SU-DHL-6 (cell line): ENCODE data around the gene CEP164.

ENCODE experiments used
- H2AFZ ChIP-seq: fragments of 200-600 bp; sonication (generic); 2 replicates; pipeline ENCODE4 v1.6.1; 2014; ENCODE audit warnings: low read depth, mild to moderate bottlenecking, moderate library complexity, mixed read lengths, antibody characterized with exemption, low read length; ENCODE audit not compliant: severe bottlenecking
- H3F3A ChIP-seq: fragments of 200-600 bp; shearing (Covaris generic); 2 replicates; pipeline ENCODE4 v1.6.0; 2016; ENCODE audit warnings: antibody characterized with exemption, mild to moderate bottlenecking; ENCODE audit not compliant: insufficient read depth
- H3K27ac ChIP-seq: fragments of 200-600 bp; sonication (generic); 2 replicates; pipeline ENCODE4 v1.5.1; 2016; ENCODE audit warnings: low read depth, mild to moderate bottlenecking, low read length, moderate library complexity, mixed read lengths
- H3K27me3 ChIP-seq: fragments of 200-600 bp; sonication (generic), shearing (Covaris generic); 2 replicates; pipeline ENCODE4 v1.6.0; 2014; ENCODE audit warnings: mild to moderate bottlenecking, low read length
- H3K36me3 ChIP-seq: fragments of 200-600 bp; sonication (generic); 2 replicates; pipeline ENCODE4 v1.6.1; 2014; ENCODE audit warnings: mild to moderate bottlenecking, low read length, mixed read lengths
- H3K4me2 ChIP-seq: fragments of 300-600, 200-600 bp; shearing (Covaris generic), sonication (generic); 2 replicates; pipeline ENCODE4 v1.6.0; 2014; ENCODE audit warnings: low read length, low read depth, mild to moderate bottlenecking; ENCODE audit not compliant: poor library complexity, severe bottlenecking
- H3K4me3 ChIP-seq: fragments of 200-600 bp; sonication (generic); 2 replicates; pipeline ENCODE4 v1.5.1; 2014; ENCODE audit warnings: antibody characterized with exemption, low read length, mild to moderate bottlenecking, mixed read lengths; ENCODE audit not compliant: insufficient read depth, poor library complexity, severe bottlenecking
- H3K79me2 ChIP-seq: fragments of 200-600 bp; sonication (generic); 2 replicates; pipeline ENCODE4 v1.6.1; 2014; ENCODE audit warnings: mild to moderate bottlenecking, low read length, moderate library complexity; ENCODE audit not compliant: insufficient read depth
- H3K9ac ChIP-seq: fragments of 200-600 bp; sonication (generic); 2 replicates; pipeline ENCODE4 v1.7.0; 2014; ENCODE audit warnings: mild to moderate bottlenecking, low read length
- H3K9me2 ChIP-seq: fragments of 200-600 bp; sonication (generic); replicated peaks from 2 replicates; pipeline ENCODE4 v1.6.1; 2014; ENCODE audit warnings: low read length; ENCODE audit not compliant: insufficient read depth
- H3K9me3 ChIP-seq: fragments of 200-600 bp; sonication (generic); 2 replicates; pipeline ENCODE4 v1.6.1; 2014; ENCODE audit warnings: low read length, mixed read lengths; ENCODE audit not compliant: insufficient read depth
- H4K20me1 ChIP-seq: fragments of 200-600 bp; sonication (generic); 2 replicates; pipeline ENCODE4 v1.6.1; 2014; ENCODE audit warnings: low read depth, mild to moderate bottlenecking, antibody characterized with exemption, low read length, moderate library complexity, mixed read lengths
- EZH2phosphoT487 ChIP-seq: fragments of 200-600 bp; sonication (generic), shearing (Covaris generic); conservative IDR thresholded peaks from 2 replicates; pipeline ENCODE4 v1.6.1; 2018; ENCODE audit warnings: mild to moderate bottlenecking, antibody characterized with exemption, low read length, moderate library complexity, mixed read lengths
- TF ChIP-seq, protein P1 (sequence below): fragments of 200-600 bp; sonication (generic); IDR thresholded peaks from one replicate; pipeline ENCODE4 v1.5.1; 2017; ENCODE audit warnings: antibody characterized with exemption, mild to moderate bottlenecking, low read length, moderate library complexity; ENCODE audit not compliant: insufficient read depth, poor library complexity, severe bottlenecking

Gene CEP164

DNA sequence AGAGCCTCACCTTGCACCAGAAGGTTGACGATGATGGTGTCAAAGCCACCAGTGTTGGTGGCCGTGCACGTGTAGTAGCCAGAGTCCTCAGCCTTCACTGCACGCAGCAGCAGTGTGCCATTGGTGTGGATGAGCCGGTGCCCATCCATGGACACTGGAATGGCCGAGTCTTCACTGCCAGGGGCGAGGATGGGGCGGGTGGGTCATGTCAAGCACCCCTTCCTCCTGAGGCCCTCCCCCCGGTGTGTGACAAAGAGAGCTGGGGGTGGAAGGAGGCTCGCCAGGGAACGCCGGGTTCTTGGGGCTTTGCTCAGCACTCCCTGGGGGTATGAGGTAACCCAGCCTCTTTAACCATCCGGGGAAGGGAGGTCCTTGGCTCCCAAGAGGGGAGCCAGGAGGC is 111.6 kb downstream of the CEP164 start:
- H3K9ac ChIP-seq = no peak overlapping the region
- no peaks in the 10 kb centered on the region for H3F3A ChIP-seq
- H2AFZ ChIP-seq = no peak overlapping the region
- no peak overlapping the region for H3K4me3 ChIP-seq
- H3K79me2 ChIP-seq = no peaks in the 10 kb centered on the region
- TF ChIP-seq EZH2phosphoT487 = no peak
- TF ChIP-seq, protein P1, sequence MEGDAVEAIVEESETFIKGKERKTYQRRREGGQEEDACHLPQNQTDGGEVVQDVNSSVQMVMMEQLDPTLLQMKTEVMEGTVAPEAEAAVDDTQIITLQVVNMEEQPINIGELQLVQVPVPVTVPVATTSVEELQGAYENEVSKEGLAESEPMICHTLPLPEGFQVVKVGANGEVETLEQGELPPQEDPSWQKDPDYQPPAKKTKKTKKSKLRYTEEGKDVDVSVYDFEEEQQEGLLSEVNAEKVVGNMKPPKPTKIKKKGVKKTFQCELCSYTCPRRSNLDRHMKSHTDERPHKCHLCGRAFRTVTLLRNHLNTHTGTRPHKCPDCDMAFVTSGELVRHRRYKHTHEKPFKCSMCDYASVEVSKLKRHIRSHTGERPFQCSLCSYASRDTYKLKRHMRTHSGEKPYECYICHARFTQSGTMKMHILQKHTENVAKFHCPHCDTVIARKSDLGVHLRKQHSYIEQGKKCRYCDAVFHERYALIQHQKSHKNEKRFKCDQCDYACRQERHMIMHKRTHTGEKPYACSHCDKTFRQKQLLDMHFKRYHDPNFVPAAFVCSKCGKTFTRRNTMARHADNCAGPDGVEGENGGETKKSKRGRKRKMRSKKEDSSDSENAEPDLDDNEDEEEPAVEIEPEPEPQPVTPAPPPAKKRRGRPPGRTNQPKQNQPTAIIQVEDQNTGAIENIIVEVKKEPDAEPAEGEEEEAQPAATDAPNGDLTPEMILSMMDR = no peak
- no peaks in the 10 kb centered on the region for H3K9me3 ChIP-seq
- H3K27ac ChIP-seq = no peak overlapping the region
- no peaks in the 10 kb centered on the region for H4K20me1 ChIP-seq
- no peak overlapping the region for H3K4me2 ChIP-seq
- no peaks in the 10 kb centered on the region for H3K9me2 ChIP-seq
- no peaks in the 10 kb centered on the region for H3K27me3 ChIP-seq
- H3K36me3 ChIP-seq = no peaks in the 10 kb centered on the region

- no peak overlapping the region for H3K4me3 ChIP-seq
- H3K79me2 ChIP-seq = no peaks in the 10 kb centered on the region
- no peaks in the 10 kb centered on the region for H4K20me1 ChIP-seq
- H3K27ac ChIP-seq = no peak overlapping the region
- H3K27me3 ChIP-seq = no peaks in the 10 kb centered on the region
- no peaks in the 10 kb centered on the region for H3K9me2 ChIP-seq
- no peaks in the 10 kb centered on the region for H3K9me3 ChIP-seq
- TF ChIP-seq, protein P1 = no peak
- no peak for TF ChIP-seq EZH2phosphoT487
- H3K9ac ChIP-seq = no peak overlapping the region
- H3K36me3 ChIP-seq = no peaks in the 10 kb centered on the region
- H3K4me2 ChIP-seq = no peak overlapping the region
- no peaks in the 10 kb centered on the region for H3F3A ChIP-seq
- no peak overlapping the region for H2AFZ ChIP-seq
Observed at GRCh38 chr11:117440258-117440657, 112.6 kb downstream of the CEP164 start.

- Histone ChIP-seq H3K27me3 (no peaks in the 10 kb centered on the region), H3K4me3 (no peak overlapping the region)
Observed at GRCh38 chr11:117441146-117441975, 113.7 kb downstream of the CEP164 start.

More at GRCh38 chr11:117441146-117441975, 113.7 kb downstream of the CEP164 start:
- no peaks in the 10 kb centered on the region for H3K79me2 ChIP-seq
- H3F3A ChIP-seq = no peaks in the 10 kb centered on the region
- no peaks in the 10 kb centered on the region for H3K9me3 ChIP-seq
- no peak overlapping the region for H3K27ac ChIP-seq
- no peaks in the 10 kb centered on the region for H3K9me2 ChIP-seq
- no peaks in the 10 kb centered on the region for H4K20me1 ChIP-seq
- H3K36me3 ChIP-seq = no peaks in the 10 kb centered on the region
- H3K4me2 ChIP-seq = no peak overlapping the region
- no peak for TF ChIP-seq EZH2phosphoT487
- TF ChIP-seq, protein P1 = no peak
- no peak overlapping the region for H3K9ac ChIP-seq
- no peak overlapping the region for H2AFZ ChIP-seq
